DOHH2 (cell line): ENCODE results near the gene MICU2.

ENCODE experiments used
- EZH2phosphoT487 ChIP-seq: fragments of 200-600 bp; sonication (generic); IDR thresholded peaks from 2 replicates; pipeline ENCODE4 v1.6.1; 2017; ENCODE audit warnings: borderline replicate concordance, mild to moderate bottlenecking, antibody characterized with exemption, low read length, moderate library complexity, mixed read lengths
- TF ChIP-seq, protein P1 (sequence below): fragments of 200-600 bp; sonication (generic); IDR thresholded peaks from one replicate; pipeline ENCODE4 v1.5.1; 2014; ENCODE audit warnings: antibody characterized with exemption, mild to moderate bottlenecking, low read depth, low read length; ENCODE audit not compliant: poor library complexity, severe bottlenecking

DNA sequence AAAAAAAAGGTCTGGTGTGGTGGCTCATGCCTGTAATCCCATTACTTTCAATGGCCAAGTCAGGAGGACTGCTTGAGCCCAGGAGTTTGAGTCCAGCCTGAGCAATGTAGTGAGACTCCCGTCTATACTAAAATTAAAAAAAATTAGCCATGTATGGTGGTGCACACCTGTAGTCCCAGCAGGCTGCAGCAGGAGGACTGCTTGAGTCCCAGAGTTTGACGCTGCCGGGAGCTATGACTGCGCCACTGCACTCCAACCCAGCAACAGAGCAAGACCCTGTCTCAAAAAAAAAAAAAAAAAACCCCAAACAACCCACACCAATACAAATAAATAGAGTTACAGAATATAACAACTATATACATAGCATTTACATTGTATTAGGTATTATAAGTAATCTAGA, 65.7 kb downstream of the MICU2 start:
- TF ChIP-seq, protein P1, sequence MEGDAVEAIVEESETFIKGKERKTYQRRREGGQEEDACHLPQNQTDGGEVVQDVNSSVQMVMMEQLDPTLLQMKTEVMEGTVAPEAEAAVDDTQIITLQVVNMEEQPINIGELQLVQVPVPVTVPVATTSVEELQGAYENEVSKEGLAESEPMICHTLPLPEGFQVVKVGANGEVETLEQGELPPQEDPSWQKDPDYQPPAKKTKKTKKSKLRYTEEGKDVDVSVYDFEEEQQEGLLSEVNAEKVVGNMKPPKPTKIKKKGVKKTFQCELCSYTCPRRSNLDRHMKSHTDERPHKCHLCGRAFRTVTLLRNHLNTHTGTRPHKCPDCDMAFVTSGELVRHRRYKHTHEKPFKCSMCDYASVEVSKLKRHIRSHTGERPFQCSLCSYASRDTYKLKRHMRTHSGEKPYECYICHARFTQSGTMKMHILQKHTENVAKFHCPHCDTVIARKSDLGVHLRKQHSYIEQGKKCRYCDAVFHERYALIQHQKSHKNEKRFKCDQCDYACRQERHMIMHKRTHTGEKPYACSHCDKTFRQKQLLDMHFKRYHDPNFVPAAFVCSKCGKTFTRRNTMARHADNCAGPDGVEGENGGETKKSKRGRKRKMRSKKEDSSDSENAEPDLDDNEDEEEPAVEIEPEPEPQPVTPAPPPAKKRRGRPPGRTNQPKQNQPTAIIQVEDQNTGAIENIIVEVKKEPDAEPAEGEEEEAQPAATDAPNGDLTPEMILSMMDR = no peak
- no peak for TF ChIP-seq EZH2phosphoT487
